OCI-LY3 (cell line): ENCODE results near the gene AKR1C1.
"Not testable (repeated sequence)": the region's sequence is repeated elsewhere in the genome, so short reads cannot be mapped to it uniquely, and the experiment has no call there.

ENCODE experiments used
- H2AFZ ChIP-seq: fragments of 200-600, 300-600 bp; shearing (Covaris generic); 2 replicates; pipeline ENCODE4 v1.6.0; 2014; ENCODE audit warnings: antibody characterized with exemption, low read depth, low read length
- H3K27ac ChIP-seq: fragments of 200-600, 300-600 bp; sonication (generic); 2 replicates; pipeline ENCODE4 v1.5.1; 2014; ENCODE audit warnings: mild to moderate bottlenecking, low read length, moderate library complexity, mixed read lengths
- H3K27me3 ChIP-seq: fragments of 200-600, 300-600 bp; sonication (generic); 2 replicates; pipeline ENCODE4 v1.6.1; 2014; ENCODE audit warnings: low read depth, low read length, mixed read lengths
- H3K36me3 ChIP-seq: fragments of 200-600, 300-600 bp; sonication (generic); replicated peaks from 2 replicates; pipeline ENCODE3; 2014; ENCODE audit warnings: low read depth, low read length, mixed read lengths
- H3K4me1 ChIP-seq: fragments of 300-600, 200-600 bp; sonication (generic); 2 replicates; pipeline ENCODE4 v1.6.1; 2014; ENCODE audit warnings: low read length, mixed read lengths
- H3K4me2 ChIP-seq: fragments of 200-600, 300-600 bp; sonication (generic); 2 replicates; pipeline ENCODE4 v1.6.1; 2014; ENCODE audit warnings: low read length, mixed read lengths
- H3K4me3 ChIP-seq: fragments of 300-600, 200-600 bp; sonication (generic); 2 replicates; pipeline ENCODE4 v1.5.1; 2014; ENCODE audit warnings: antibody characterized with exemption, mild to moderate bottlenecking, low read length, moderate library complexity
- H3K79me2 ChIP-seq: fragments of 300-600, 200-600 bp; shearing (Covaris generic); 2 replicates; pipeline ENCODE4 v1.6.1; 2014; ENCODE audit warnings: mild to moderate bottlenecking, low read length, mixed read lengths
- H3K9ac ChIP-seq: fragments of 300-600, 200-600 bp; shearing (Covaris generic); 2 replicates; pipeline ENCODE4 v1.6.0; 2014; ENCODE audit warnings: mild to moderate bottlenecking, low read length, moderate library complexity
- H3K9me3 ChIP-seq: fragments of 200-600, 300-600 bp; shearing (Covaris generic); 2 replicates; pipeline ENCODE4 v1.6.1; 2014; ENCODE audit warnings: low read length, mixed read lengths; ENCODE audit not compliant: insufficient read depth
- H4K20me1 ChIP-seq: fragments of 200-600, 300-600 bp; sonication (generic); 2 replicates; pipeline ENCODE4 v1.6.1; 2016; ENCODE audit warnings: low read length, mixed read lengths; ENCODE audit not compliant: insufficient read depth
- CTCF ChIP-seq: fragments of 200-600, 300-600 bp; sonication (generic); IDR thresholded peaks from 2 replicates; pipeline ENCODE4 v1.5.1; 2014; ENCODE audit warnings: antibody characterized with exemption, low read length, low read depth
- EZH2phosphoT487 ChIP-seq: fragments of 200-600 bp; shearing (Covaris generic); IDR thresholded peaks from 2 replicates; pipeline ENCODE4 v1.6.1; 2018; ENCODE audit warnings: antibody characterized with exemption, mixed run types, low read depth

AKR1C1 gene

DNA sequence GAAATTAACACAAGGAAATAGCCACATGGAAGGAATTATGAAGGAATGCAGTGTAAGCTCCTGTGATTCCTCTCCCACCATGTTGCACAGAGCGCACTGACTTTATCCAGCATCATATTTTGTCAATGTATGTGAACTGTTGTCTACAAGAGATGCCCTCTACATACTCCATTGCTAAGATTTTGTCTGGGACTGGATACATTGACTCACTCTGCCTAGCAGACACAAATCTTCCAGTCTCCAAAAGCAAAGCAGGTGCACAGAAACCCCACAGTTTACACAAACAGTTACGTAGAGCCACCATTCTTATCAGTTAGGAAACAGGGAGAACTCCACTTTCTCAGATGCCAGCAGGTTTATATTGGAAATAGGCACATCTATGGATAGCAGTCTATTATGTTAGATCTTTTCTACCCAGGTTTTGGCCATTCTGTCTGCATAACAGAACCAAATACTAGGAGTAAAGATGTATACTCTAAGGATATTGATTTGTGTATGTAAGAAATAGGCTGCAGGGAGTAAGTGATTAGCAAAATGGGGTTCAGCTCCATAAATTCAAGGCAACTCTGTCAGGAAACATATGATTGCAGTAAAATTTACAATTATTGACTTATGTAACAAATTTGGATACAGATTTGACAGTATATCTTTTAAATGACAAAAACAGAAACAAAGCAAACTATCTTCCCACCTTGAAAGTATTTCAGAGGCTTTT is 39.0 kb downstream of the AKR1C1 start:
- Histone ChIP-seq H3K27ac (no peak overlapping the region), H3K9me3 (no peaks in the 10 kb centered on the region), H3K36me3 (no peaks in the 10 kb centered on the region), H3K9ac (no peak overlapping the region), H4K20me1 (no peaks in the 10 kb centered on the region), H3K4me2 (no peak overlapping the region), H3K4me3 (no peak overlapping the region), H3K79me2 (no peaks in the 10 kb centered on the region), H2AFZ (no peak overlapping the region), H3K27me3 (no peaks in the 10 kb centered on the region), H3K4me1 (no peaks in the 10 kb centered on the region)
- TF ChIP-seq EZH2phosphoT487 (no peak), CTCF (no peak)

GRCh38 chr10:5003127-5004029 is 40.2 kb downstream of the AKR1C1 start, which contains the start of gene AKR1C2:
Gene AKR1C2 (minus strand): TSS chr10:5003857. CDS start chr10:5003835, 22 bp downstream.
- not testable (repeated sequence) for H3K27me3 ChIP-seq, H3K4me1 ChIP-seq, H3K27ac ChIP-seq, H3K9ac ChIP-seq, H3K36me3 ChIP-seq, H4K20me1 ChIP-seq, H3K4me3 ChIP-seq, H2AFZ ChIP-seq, H3K9me3 ChIP-seq, H3K4me2 ChIP-seq, H3K79me2 ChIP-seq

- H3K27ac ChIP-seq, H3K79me2 ChIP-seq: not testable (repeated sequence)
These were observed 40.8 kb downstream of the AKR1C1 start for GRCh38 chr10:5004030-5004385.

GRCh38 chr10:5004501-5004900 is 41.3 kb downstream of the AKR1C1 start:
- not testable (repeated sequence) for H3K9ac ChIP-seq, H3K9me3 ChIP-seq, H3K4me1 ChIP-seq, H3K79me2 ChIP-seq, H3K4me3 ChIP-seq, H2AFZ ChIP-seq, H3K4me2 ChIP-seq, H3K36me3 ChIP-seq, H3K27me3 ChIP-seq, H4K20me1 ChIP-seq, H3K27ac ChIP-seq

More at GRCh38 chr10:5004030-5004385, 40.8 kb downstream of the AKR1C1 start:
- H3K4me1 ChIP-seq, H3K36me3 ChIP-seq, H4K20me1 ChIP-seq, H3K27me3 ChIP-seq, H3K4me2 ChIP-seq, H3K9ac ChIP-seq, H3K9me3 ChIP-seq, H3K4me3 ChIP-seq, H2AFZ ChIP-seq: not testable (repeated sequence)

GRCh38 chr10:5008857-5009548 is 45.8 kb downstream of the AKR1C1 start:
- not testable (repeated sequence) for H3K4me1 ChIP-seq, H2AFZ ChIP-seq, H3K36me3 ChIP-seq, H3K9me3 ChIP-seq, H3K27ac ChIP-seq, H3K4me3 ChIP-seq, H3K27me3 ChIP-seq, H4K20me1 ChIP-seq, H3K4me2 ChIP-seq, H3K79me2 ChIP-seq, H3K9ac ChIP-seq

DNA sequence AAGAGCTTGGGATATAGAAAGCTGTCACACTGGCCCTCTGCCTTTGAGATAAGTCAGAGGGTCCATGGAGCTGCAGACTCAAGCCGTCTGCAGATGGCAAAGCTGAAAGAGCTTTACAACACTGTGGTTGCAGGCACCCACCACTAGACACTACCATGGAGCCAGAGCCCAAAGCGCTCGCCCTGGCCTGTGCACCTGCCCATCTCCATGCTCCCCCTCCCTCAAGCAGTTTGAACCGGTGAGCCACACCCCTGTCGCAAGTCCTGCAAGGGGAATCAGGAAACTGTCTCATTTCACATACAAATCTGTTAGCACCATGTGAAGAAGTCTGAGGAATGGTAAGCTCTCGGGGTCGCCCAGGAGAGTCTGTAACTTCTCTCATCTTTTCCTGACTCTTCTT is 46.8 kb downstream of the AKR1C1 start:
- not testable (repeated sequence) for H3K4me1 ChIP-seq, H3K36me3 ChIP-seq, H2AFZ ChIP-seq, H3K9ac ChIP-seq, H3K4me2 ChIP-seq, H3K4me3 ChIP-seq, H3K27me3 ChIP-seq, H3K79me2 ChIP-seq, H3K9me3 ChIP-seq, H3K27ac ChIP-seq, H4K20me1 ChIP-seq

GRCh38 chr10:5011392-5011791 is 48.2 kb downstream of the AKR1C1 start:
- not testable (repeated sequence) for H3K9ac ChIP-seq, H3K36me3 ChIP-seq, H3K4me3 ChIP-seq, H2AFZ ChIP-seq, H3K27me3 ChIP-seq, H3K4me1 ChIP-seq, H3K9me3 ChIP-seq, H3K27ac ChIP-seq, H3K4me2 ChIP-seq, H4K20me1 ChIP-seq, H3K79me2 ChIP-seq
